ENCODE data around the gene TEX2. TPM values are rescaled to one million over a fixed set of nuclear protein-coding genes. Genes with fewer than 3 reads are reported as not detected.

Gene TEX2
- total and polyA plus RNA-seq, 9 of the 15 experiments (the other 6 are each of a cell fraction or from before 2014, with no cell fraction given), result 4.1 to 27.6 (median 19.3) TPM

GRCh38 chr17:64129765-64130558 is 133.1 kb downstream of the TEX2 start, which contains the start of gene ERN1 (continued):
- no peak for TF ChIP-seq CHD7 (IDR thresholded peaks at IDR 0.05; ENCODE audit: low read depth, low read length)
- TF ChIP-seq SREBF2 (CRISPR knock-in tag; IDR thresholded peaks at IDR 0.05), result no peak
- TF ChIP-seq ZNF644 (tag; IDR thresholded peaks at IDR 0.05; ENCODE audit: low read depth), result no peak
- TF ChIP-seq ZNF830 (CRISPR knock-in tag; IDR thresholded peaks at IDR 0.05), result no peak
- TF ChIP-seq GATA2 (CRISPR knock-in tag; IDR thresholded peaks at IDR 0.05), result no peak
- TF ChIP-seq, protein P1, sequence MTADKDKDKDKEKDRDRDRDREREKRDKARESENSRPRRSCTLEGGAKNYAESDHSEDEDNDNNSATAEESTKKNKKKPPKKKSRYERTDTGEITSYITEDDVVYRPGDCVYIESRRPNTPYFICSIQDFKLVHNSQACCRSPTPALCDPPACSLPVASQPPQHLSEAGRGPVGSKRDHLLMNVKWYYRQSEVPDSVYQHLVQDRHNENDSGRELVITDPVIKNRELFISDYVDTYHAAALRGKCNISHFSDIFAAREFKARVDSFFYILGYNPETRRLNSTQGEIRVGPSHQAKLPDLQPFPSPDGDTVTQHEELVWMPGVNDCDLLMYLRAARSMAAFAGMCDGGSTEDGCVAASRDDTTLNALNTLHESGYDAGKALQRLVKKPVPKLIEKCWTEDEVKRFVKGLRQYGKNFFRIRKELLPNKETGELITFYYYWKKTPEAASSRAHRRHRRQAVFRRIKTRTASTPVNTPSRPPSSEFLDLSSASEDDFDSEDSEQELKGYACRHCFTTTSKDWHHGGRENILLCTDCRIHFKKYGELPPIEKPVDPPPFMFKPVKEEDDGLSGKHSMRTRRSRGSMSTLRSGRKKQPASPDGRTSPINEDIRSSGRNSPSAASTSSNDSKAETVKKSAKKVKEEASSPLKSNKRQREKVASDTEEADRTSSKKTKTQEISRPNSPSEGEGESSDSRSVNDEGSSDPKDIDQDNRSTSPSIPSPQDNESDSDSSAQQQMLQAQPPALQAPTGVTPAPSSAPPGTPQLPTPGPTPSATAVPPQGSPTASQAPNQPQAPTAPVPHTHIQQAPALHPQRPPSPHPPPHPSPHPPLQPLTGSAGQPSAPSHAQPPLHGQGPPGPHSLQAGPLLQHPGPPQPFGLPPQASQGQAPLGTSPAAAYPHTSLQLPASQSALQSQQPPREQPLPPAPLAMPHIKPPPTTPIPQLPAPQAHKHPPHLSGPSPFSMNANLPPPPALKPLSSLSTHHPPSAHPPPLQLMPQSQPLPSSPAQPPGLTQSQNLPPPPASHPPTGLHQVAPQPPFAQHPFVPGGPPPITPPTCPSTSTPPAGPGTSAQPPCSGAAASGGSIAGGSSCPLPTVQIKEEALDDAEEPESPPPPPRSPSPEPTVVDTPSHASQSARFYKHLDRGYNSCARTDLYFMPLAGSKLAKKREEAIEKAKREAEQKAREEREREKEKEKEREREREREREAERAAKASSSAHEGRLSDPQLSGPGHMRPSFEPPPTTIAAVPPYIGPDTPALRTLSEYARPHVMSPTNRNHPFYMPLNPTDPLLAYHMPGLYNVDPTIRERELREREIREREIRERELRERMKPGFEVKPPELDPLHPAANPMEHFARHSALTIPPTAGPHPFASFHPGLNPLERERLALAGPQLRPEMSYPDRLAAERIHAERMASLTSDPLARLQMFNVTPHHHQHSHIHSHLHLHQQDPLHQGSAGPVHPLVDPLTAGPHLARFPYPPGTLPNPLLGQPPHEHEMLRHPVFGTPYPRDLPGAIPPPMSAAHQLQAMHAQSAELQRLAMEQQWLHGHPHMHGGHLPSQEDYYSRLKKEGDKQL (CRISPR knock-in tag; IDR thresholded peaks at IDR 0.05; ENCODE audit: borderline replicate concordance), result no peak
- TF ChIP-seq ZC3H4 (CRISPR knock-in tag; IDR thresholded peaks at IDR 0.05; ENCODE audit: borderline replicate concordance), result peak; percentile 73; the same call in 1 of the 2 replicates
- no peak for TF ChIP-seq TEAD4 (IDR thresholded peaks at IDR 0.05; ENCODE audit: low read length)
- 0 out of 2 replicates have a peak, but pooled peaks have one; percentile 1 for TF ChIP-seq TEAD4 (CRISPR knock-in tag; IDR thresholded peaks at IDR 0.05; ENCODE audit: borderline replicate concordance)
- peak; percentile 96 for TF ChIP-seq TBP (optimal IDR thresholded peaks at IDR 0.05; ENCODE audit: low read depth, low read length)
- TF ChIP-seq IRF2 (CRISPR knock-in tag; IDR thresholded peaks at IDR 0.05), result no peak; the same call in 1 of the 2 replicates
